ENCODE measurements around the gene URGCP. TPM values are rescaled to one million over a fixed set of nuclear protein-coding genes. Genes with fewer than 3 reads are reported as not detected.

URGCP gene
- total RNA-seq, 1 donor from 2014 or later: 17.6 TPM

GRCh38 chr7:43869867-43870240 is 36.5 kb downstream of the URGCP start:
- H3K4me3 ChIP-seq (ENCODE audit: low read depth, low read length): peak overlapping the region; percentile 79
- no peak for TF ChIP-seq CTCF (conservative IDR thresholded peaks at IDR 0.05; ENCODE audit: low read depth, low read length)
- peak; percentile 66 for DNase-seq (ENCODE audit: low read depth)

GRCh38 chr7:43869006-43869866 is 37.2 kb downstream of the URGCP start, which contains the start of gene MRPS24:
MRPS24 (minus strand) TSS chr7:43869517; CDS start chr7:43869495, 22 bp downstream.
- peak; percentile 30 for DNase-seq (ENCODE audit: low read depth)
- peak within 1 kb of the TSS; percentile 79 for H3K4me3 ChIP-seq (ENCODE audit: low read depth, low read length)
- TF ChIP-seq CTCF (conservative IDR thresholded peaks at IDR 0.05; ENCODE audit: low read depth, low read length): no peak

DNA sequence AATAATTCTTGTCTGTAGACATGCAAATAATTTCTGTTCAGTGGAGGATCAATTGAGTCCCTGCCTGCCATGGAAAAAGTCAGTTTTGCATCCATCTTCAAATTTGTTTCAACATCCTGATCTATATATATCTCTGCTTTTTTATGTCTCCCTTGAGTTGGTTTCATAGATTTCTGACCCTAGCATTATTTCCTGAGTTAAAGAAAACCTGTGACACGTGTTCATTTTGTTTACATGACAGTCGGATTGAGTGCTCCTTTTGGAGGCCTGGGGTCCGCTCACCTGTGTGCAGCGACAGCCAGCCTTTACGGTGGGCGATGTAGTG is 37.8 kb downstream of the URGCP start:
- TF ChIP-seq CTCF (conservative IDR thresholded peaks at IDR 0.05; ENCODE audit: low read depth, low read length): no peak
- DNase-seq (ENCODE audit: low read depth): no peak
- H3K4me3 ChIP-seq (ENCODE audit: low read depth, low read length): peak overlapping the region; percentile 79

GRCh38 chr7:43868181-43868580 is 38.2 kb downstream of the URGCP start:
- DNase-seq (ENCODE audit: low read depth): no peak
- no peak for TF ChIP-seq CTCF (conservative IDR thresholded peaks at IDR 0.05; ENCODE audit: low read depth, low read length)
- peak overlapping the region; percentile 79 for H3K4me3 ChIP-seq (ENCODE audit: low read depth, low read length)

DNA sequence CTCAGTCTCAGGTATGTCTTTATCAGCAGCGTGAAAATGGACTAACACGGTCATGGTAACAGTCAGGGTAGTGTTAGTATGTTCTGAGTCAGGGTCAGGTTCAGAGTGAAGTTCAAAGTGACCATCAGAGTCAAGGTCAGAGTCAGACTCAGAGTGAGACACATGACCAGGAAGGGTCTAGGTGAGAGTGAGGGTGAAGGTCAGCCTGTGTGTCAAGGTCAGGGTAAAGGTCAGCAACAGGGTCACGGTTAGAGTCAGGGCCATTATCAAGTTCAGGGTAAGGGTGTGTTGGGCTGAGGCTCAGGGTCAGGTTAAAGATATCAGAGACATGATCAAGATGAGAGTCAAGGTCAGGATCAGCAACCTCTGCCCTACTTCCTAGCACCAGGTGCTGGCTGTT is 41.1 kb downstream of the URGCP start:
- H3K4me3 ChIP-seq (ENCODE audit: low read depth, low read length): no peak overlapping the region
- TF ChIP-seq CTCF (conservative IDR thresholded peaks at IDR 0.05; ENCODE audit: low read depth, low read length): no peak
- no peak for DNase-seq (ENCODE audit: low read depth)

DNA sequence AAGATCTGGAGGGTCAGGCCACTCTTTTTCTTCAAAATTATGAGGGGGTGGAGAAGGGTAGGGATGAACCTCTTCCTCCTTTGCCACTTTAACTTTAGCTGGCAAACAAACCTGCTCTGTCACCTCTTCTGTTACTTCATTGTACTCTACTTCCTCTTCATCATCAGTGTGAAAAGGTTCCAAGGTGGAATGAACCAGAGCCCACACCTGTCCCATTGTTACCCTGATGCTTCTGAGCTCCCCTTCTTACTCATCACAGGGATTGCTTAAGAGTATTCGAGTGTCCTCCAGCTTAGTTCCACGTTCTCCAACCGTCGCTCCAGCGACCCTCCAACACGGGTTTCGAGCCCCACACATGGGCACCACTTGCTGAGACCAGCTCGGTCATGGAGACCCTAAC is 42.3 kb downstream of the URGCP start:
- no peak overlapping the region for H3K4me3 ChIP-seq (ENCODE audit: low read depth, low read length)
- no peak for TF ChIP-seq CTCF (conservative IDR thresholded peaks at IDR 0.05; ENCODE audit: low read depth, low read length)
- DNase-seq (ENCODE audit: low read depth): no peak

GRCh38 chr7:43856996-43857395 is 49.4 kb downstream of the URGCP start:
- no peak for DNase-seq (ENCODE audit: low read depth)
- no peak for TF ChIP-seq CTCF (conservative IDR thresholded peaks at IDR 0.05; ENCODE audit: low read depth, low read length)
- H3K4me3 ChIP-seq (ENCODE audit: low read depth, low read length): no peak overlapping the region
